ENCODE data around the gene CDH12. TPM values are rescaled to one million over a fixed set of nuclear protein-coding genes. Genes with fewer than 3 reads are reported as not detected.

CDH12 gene
- total RNA-seq, 6 experiments from 2014 or later = not detected

DNA sequence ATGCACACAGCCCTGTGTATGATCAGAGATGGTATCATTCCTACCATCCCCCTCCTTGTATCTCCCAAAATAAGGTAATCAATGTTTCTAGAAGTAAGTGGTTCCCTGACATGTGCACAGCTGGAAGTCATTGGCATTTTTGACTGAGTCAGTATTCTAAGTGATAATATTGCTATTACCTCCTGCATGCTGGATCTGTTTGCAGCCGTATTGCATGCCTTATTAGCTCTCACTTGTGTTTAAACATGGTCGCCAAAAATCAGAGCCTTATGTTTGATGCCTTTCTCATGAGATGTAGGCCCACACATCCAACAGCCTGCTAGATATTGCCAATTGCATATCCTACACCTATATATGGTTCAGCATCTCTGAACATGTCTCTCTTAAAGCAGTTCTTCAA is 254.3 kb downstream of the CDH12 start:
- peaks cover 4% of the 10 kb centered on the region; the same call in 1 of the 2 replicates for H3K36me3 Mint-ChIP-seq (ENCODE audit: low read depth)
- peaks cover 7% of the 10 kb centered on the region for H3K4me1 Mint-ChIP-seq (ENCODE audit: low read depth)
- TF ChIP-seq, protein P1, sequence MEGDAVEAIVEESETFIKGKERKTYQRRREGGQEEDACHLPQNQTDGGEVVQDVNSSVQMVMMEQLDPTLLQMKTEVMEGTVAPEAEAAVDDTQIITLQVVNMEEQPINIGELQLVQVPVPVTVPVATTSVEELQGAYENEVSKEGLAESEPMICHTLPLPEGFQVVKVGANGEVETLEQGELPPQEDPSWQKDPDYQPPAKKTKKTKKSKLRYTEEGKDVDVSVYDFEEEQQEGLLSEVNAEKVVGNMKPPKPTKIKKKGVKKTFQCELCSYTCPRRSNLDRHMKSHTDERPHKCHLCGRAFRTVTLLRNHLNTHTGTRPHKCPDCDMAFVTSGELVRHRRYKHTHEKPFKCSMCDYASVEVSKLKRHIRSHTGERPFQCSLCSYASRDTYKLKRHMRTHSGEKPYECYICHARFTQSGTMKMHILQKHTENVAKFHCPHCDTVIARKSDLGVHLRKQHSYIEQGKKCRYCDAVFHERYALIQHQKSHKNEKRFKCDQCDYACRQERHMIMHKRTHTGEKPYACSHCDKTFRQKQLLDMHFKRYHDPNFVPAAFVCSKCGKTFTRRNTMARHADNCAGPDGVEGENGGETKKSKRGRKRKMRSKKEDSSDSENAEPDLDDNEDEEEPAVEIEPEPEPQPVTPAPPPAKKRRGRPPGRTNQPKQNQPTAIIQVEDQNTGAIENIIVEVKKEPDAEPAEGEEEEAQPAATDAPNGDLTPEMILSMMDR (IDR thresholded peaks at IDR 0.05) = no peak
- H3K4me3 Mint-ChIP-seq = no peak overlapping the region
- H3K27ac Mint-ChIP-seq = no peak overlapping the region
- no peak for DNase-seq
- peaks cover 13% of the 10 kb centered on the region; the same call in 1 of the 2 replicates for H3K9me3 Mint-ChIP-seq
- H3K27me3 Mint-ChIP-seq (ENCODE audit: insufficient read depth) = no peaks in the 10 kb centered on the region

DNA sequence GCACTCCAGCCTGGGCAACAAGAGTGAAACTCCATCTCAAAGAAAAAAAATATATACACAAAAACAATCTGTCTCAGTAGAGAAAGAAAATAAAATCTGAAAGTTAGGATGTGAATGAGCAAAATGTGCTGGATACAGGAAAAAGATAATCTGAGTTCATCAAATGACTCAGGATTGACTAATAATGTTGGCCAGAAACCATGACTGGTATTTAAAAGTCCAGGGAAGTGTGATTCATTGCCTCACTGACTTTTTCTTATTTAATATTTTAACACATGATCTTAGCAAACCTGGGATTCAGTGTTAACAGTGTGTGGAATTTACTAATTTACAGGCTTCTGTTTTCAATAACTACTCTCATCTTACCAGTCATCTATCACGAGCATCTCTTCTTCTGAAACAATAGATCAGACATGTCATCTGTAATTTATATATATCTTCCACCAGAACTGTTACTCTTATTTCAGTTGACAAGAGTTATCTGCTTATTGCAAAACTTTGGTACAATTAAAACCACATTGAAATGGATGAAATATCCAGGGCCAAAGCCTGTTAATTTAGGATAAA is 256.7 kb downstream of the CDH12 start:
- no peak overlapping the region for H3K4me3 Mint-ChIP-seq
- peaks cover 5% of the 10 kb centered on the region for H3K9me3 Mint-ChIP-seq
- TF ChIP-seq, protein P1 (IDR thresholded peaks at IDR 0.05) = no peak
- H3K27me3 Mint-ChIP-seq (ENCODE audit: insufficient read depth) = no peaks in the 10 kb centered on the region
- H3K36me3 Mint-ChIP-seq (ENCODE audit: low read depth) = no peaks in the 10 kb centered on the region
- no peak overlapping the region for H3K27ac Mint-ChIP-seq
- DNase-seq = peak; percentile 40
- peaks cover 7% of the 10 kb centered on the region for H3K4me1 Mint-ChIP-seq (ENCODE audit: low read depth)

DNA sequence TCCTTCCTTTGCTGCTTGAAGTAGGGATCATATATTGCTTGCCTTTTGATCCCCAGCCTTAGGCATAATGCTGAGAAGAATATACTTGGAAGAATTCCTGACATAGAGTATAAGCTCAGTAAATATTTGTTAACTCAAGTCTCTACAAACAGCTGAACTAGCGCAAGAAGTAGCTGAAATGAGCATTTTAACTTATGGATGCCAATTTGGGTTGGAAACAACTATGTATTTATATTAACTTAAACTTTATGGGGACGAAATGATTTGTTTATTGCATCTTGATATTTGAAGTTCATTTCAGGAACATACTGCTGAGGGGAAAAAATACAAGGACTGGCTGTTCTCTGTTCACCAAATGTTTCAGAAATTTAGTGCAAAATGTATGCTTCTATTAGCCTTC is 258.7 kb downstream of the CDH12 start:
- Mint-ChIP-seq H3K27ac (no peak overlapping the region), H3K36me3 (ENCODE audit: low read depth) (no peaks in the 10 kb centered on the region), H3K9me3 (peaks cover 9% of the 10 kb centered on the region), H3K4me3 (no peak overlapping the region), H3K4me1 (ENCODE audit: low read depth) (peaks cover 7% of the 10 kb centered on the region), H3K27me3 (ENCODE audit: insufficient read depth) (no peaks in the 10 kb centered on the region)
- TF ChIP-seq, protein P1 (IDR thresholded peaks at IDR 0.05) = no peak
- no peak for DNase-seq

DNA sequence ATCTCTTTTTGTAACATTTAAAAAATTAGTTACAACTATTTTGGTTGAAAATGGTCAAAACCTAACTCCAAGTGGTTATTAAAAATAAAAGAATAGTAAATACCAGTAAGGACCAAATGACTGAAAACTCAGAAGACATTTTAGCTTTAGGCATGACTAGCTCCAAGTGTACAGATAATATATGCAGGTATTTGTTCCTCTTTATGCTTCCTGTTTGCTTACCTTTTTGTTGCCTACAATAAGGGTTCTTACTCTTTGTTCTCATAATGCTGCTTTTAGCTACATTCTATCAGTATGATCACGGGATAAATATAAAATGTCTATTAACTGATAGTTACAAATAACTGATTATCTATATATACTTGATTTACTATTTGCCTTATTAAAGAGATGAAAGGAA is 259.6 kb downstream of the CDH12 start:
- H3K9me3 Mint-ChIP-seq = peaks cover 13% of the 10 kb centered on the region
- no peak overlapping the region for H3K4me3 Mint-ChIP-seq
- TF ChIP-seq, protein P1 (IDR thresholded peaks at IDR 0.05) = no peak
- H3K4me1 Mint-ChIP-seq (ENCODE audit: low read depth) = peaks cover 7% of the 10 kb centered on the region
- no peak overlapping the region for H3K27ac Mint-ChIP-seq
- no peak for DNase-seq
- H3K27me3 Mint-ChIP-seq (ENCODE audit: insufficient read depth) = no peaks in the 10 kb centered on the region
- no peaks in the 10 kb centered on the region for H3K36me3 Mint-ChIP-seq (ENCODE audit: low read depth)

DNA sequence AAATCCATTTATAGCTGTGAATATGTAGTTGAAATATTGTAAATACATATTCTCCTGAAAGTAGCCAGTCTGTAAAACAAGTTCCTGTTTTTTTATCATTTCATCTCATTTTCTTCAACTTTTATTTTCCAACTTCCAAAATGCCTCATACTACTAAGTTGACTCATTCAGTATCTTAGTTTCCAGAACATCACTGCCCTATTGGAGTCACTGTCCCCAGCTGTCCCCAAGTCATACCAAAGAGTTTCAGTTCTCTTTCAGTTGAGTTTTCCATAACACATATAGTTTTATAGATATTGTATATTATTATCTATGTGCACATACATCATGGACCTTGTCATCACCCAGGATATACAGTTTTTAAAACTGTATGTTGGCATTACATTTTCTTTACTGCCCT is 261.7 kb downstream of the CDH12 start:
- no peak overlapping the region for H3K27ac Mint-ChIP-seq
- H3K4me1 Mint-ChIP-seq (ENCODE audit: low read depth) = peaks cover 2% of the 10 kb centered on the region
- DNase-seq = no peak
- H3K4me3 Mint-ChIP-seq = no peak overlapping the region
- peaks cover 17% of the 10 kb centered on the region for H3K9me3 Mint-ChIP-seq
- no peaks in the 10 kb centered on the region for H3K36me3 Mint-ChIP-seq (ENCODE audit: low read depth)
- TF ChIP-seq, protein P1 (IDR thresholded peaks at IDR 0.05) = no peak
- no peaks in the 10 kb centered on the region for H3K27me3 Mint-ChIP-seq (ENCODE audit: insufficient read depth)

All from HFFc6 (cell line).